Activated T-cell treated with anti-CD3 and anti-CD28 coated beads, Interleukin-2, amount 50 U/mL, for 24 hours (primary cell): Measurements from ENCODE around the gene TMEM217.

ENCODE experiments used
- DNase-seq: peaks from one replicate; pipeline ENCODE4 v3.0.0-alpha.2; 2020
- H3K27ac Mint-ChIP-seq: 2 replicates; pipeline ENCODE4 v1.8.0; 2020; ENCODE audit warnings: mild to moderate bottlenecking, mixed read lengths
- H3K27me3 Mint-ChIP-seq: 2 replicates; pipeline ENCODE4 v1.8.0; 2020; ENCODE audit warnings: mixed read lengths
- H3K36me3 Mint-ChIP-seq: 2 replicates; pipeline ENCODE4 v1.8.0; 2020; ENCODE audit warnings: low read depth, mixed read lengths
- H3K4me1 Mint-ChIP-seq: 2 replicates; pipeline ENCODE4 v1.8.0; 2020; ENCODE audit warnings: low read depth, mixed read lengths
- H3K4me3 Mint-ChIP-seq: 2 replicates; pipeline ENCODE4 v1.8.0; 2020; ENCODE audit warnings: mild to moderate bottlenecking, moderate library complexity, mixed read lengths
- H3K9me3 Mint-ChIP-seq: 2 replicates; pipeline ENCODE4 v1.8.0; 2020; ENCODE audit warnings: mixed read lengths

The TMEM217 gene

GRCh38 chr6:37287519-37288157 is 29.7 kb upstream of the TMEM217 start:
- H3K27ac Mint-ChIP-seq, result no peak overlapping the region
- peaks cover 87% of the 10 kb centered on the region for H3K36me3 Mint-ChIP-seq
- no peaks in the 10 kb centered on the region for H3K9me3 Mint-ChIP-seq
- H3K4me1 Mint-ChIP-seq, result peaks cover 30% of the 10 kb centered on the region
- DNase-seq, result no peak
- no peaks in the 10 kb centered on the region for H3K27me3 Mint-ChIP-seq
- no peak overlapping the region for H3K4me3 Mint-ChIP-seq

GRCh38 chr6:37285861-37286311 is 27.9 kb upstream of the TMEM217 start:
- no peaks in the 10 kb centered on the region for H3K9me3 Mint-ChIP-seq
- peak overlapping the region; percentile 73 for H3K27ac Mint-ChIP-seq
- no peak overlapping the region for H3K4me3 Mint-ChIP-seq
- H3K36me3 Mint-ChIP-seq, result peaks cover 87% of the 10 kb centered on the region
- DNase-seq, result no peak
- H3K4me1 Mint-ChIP-seq, result peaks cover 30% of the 10 kb centered on the region
- no peaks in the 10 kb centered on the region for H3K27me3 Mint-ChIP-seq

- Mint-ChIP-seq H3K36me3 (peaks cover 90% of the 10 kb centered on the region), H3K4me1 (peaks cover 24% of the 10 kb centered on the region), H3K4me3 (no peak overlapping the region), H3K9me3 (no peaks in the 10 kb centered on the region), H3K27me3 (no peaks in the 10 kb centered on the region), H3K27ac (no peak overlapping the region)
- DNase-seq, result no peak
Observed at GRCh38 chr6:37284781-37285180, 26.8 kb upstream of the TMEM217 start.

GRCh38 chr6:37283671-37284151 is 25.8 kb upstream of the TMEM217 start:
- H3K9me3 Mint-ChIP-seq, result no peaks in the 10 kb centered on the region
- H3K4me1 Mint-ChIP-seq, result peaks cover 16% of the 10 kb centered on the region
- no peaks in the 10 kb centered on the region for H3K27me3 Mint-ChIP-seq
- H3K4me3 Mint-ChIP-seq, result no peak overlapping the region
- H3K27ac Mint-ChIP-seq, result no peak overlapping the region
- no peak for DNase-seq
- H3K36me3 Mint-ChIP-seq, result peaks cover 91% of the 10 kb centered on the region

- H3K4me3 Mint-ChIP-seq, result no peak overlapping the region
Observed at GRCh38 chr6:37283268-37283667, 25.3 kb upstream of the TMEM217 start.

GRCh38 chr6:37282371-37282770 is 24.4 kb upstream of the TMEM217 start:
- peaks cover 10% of the 10 kb centered on the region for H3K4me1 Mint-ChIP-seq

More at GRCh38 chr6:37283268-37283667, 25.3 kb upstream of the TMEM217 start:
- no peaks in the 10 kb centered on the region for H3K27me3 Mint-ChIP-seq
- no peak overlapping the region for H3K27ac Mint-ChIP-seq
- H3K9me3 Mint-ChIP-seq, result no peaks in the 10 kb centered on the region
- H3K4me1 Mint-ChIP-seq, result peaks cover 16% of the 10 kb centered on the region
- H3K36me3 Mint-ChIP-seq, result peaks cover 91% of the 10 kb centered on the region
- DNase-seq, result no peak

GRCh38 chr6:37280162-37280887 is 22.4 kb upstream of the TMEM217 start:
- H3K9me3 Mint-ChIP-seq, result no peaks in the 10 kb centered on the region
- no peak for DNase-seq
- H3K36me3 Mint-ChIP-seq, result peaks cover 74% of the 10 kb centered on the region
- peaks cover 18% of the 10 kb centered on the region for H3K4me1 Mint-ChIP-seq
- no peak overlapping the region for H3K4me3 Mint-ChIP-seq
- H3K27me3 Mint-ChIP-seq, result no peaks in the 10 kb centered on the region
- no peak overlapping the region for H3K27ac Mint-ChIP-seq

More at GRCh38 chr6:37282371-37282770, 24.4 kb upstream of the TMEM217 start:
- no peaks in the 10 kb centered on the region for H3K9me3 Mint-ChIP-seq
- H3K36me3 Mint-ChIP-seq, result peaks cover 86% of the 10 kb centered on the region
- no peak overlapping the region for H3K4me3 Mint-ChIP-seq
- DNase-seq, result no peak
- no peaks in the 10 kb centered on the region for H3K27me3 Mint-ChIP-seq
- H3K27ac Mint-ChIP-seq, result no peak overlapping the region

- Mint-ChIP-seq H3K4me3 (no peak overlapping the region), H3K4me1 (peaks cover 24% of the 10 kb centered on the region), H3K36me3 (peaks cover 73% of the 10 kb centered on the region), H3K27me3 (no peaks in the 10 kb centered on the region), H3K27ac (no peak overlapping the region), H3K9me3 (no peaks in the 10 kb centered on the region)
- no peak for DNase-seq
Observed at GRCh38 chr6:37279366-37280134, 21.6 kb upstream of the TMEM217 start.

DNA sequence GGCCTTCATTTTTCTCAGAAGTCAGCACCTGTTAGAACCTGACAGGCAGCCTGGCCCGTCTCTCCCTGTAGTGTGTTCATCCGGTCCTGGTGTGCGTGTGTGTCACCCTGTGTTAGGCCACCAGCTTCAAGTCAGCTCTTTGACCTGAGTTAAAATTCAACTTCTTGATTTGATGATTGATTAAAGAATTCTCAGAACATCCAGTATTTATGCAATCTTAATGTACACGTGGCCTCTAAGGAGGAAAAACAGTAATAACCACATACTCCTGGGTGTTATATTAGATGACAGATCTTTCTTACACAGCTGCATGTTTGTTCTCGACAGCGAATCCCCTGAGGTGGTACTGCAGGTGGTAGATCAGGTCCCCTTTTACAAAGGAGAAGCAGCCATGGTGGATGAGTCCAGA is 19.1 kb upstream of the TMEM217 start:
- H3K27ac Mint-ChIP-seq, result no peak overlapping the region
- no peaks in the 10 kb centered on the region for H3K27me3 Mint-ChIP-seq
- no peaks in the 10 kb centered on the region for H3K9me3 Mint-ChIP-seq
- H3K36me3 Mint-ChIP-seq, result peaks cover 71% of the 10 kb centered on the region
- H3K4me3 Mint-ChIP-seq, result no peak overlapping the region
- DNase-seq, result no peak
- H3K4me1 Mint-ChIP-seq, result peaks cover 47% of the 10 kb centered on the region

DNA sequence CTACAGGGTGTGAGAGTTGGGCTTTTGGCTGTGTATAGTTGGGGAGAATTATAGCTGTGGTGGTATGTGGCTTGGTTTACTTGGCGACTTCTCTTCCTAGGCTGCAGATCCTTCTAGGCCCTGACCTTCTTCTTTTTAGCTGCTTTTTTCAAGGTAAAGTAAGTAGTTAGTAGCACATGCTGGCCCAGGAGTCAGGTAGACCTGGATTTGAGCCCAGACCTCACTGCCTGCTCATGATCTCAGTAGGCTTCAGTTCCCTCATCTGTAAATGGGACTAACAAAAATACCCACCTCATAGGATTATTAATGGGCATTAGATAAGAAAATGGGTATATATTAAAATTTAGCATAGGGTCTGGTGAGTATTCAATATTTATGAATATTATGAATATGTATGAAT is 17.4 kb upstream of the TMEM217 start:
- no peak overlapping the region for H3K4me3 Mint-ChIP-seq
- no peaks in the 10 kb centered on the region for H3K27me3 Mint-ChIP-seq
- peaks cover 67% of the 10 kb centered on the region for H3K36me3 Mint-ChIP-seq
- no peak overlapping the region for H3K27ac Mint-ChIP-seq
- peaks cover 50% of the 10 kb centered on the region for H3K4me1 Mint-ChIP-seq
- no peaks in the 10 kb centered on the region for H3K9me3 Mint-ChIP-seq
- DNase-seq, result no peak

GRCh38 chr6:37273690-37274089 is 15.7 kb upstream of the TMEM217 start:
- Mint-ChIP-seq H3K36me3 (peaks cover 61% of the 10 kb centered on the region), H3K9me3 (no peaks in the 10 kb centered on the region), H3K4me1 (peaks cover 47% of the 10 kb centered on the region), H3K27ac (peak overlapping the region; percentile 58), H3K27me3 (no peaks in the 10 kb centered on the region), H3K4me3 (no peak overlapping the region)
- DNase-seq, result no peak

DNA sequence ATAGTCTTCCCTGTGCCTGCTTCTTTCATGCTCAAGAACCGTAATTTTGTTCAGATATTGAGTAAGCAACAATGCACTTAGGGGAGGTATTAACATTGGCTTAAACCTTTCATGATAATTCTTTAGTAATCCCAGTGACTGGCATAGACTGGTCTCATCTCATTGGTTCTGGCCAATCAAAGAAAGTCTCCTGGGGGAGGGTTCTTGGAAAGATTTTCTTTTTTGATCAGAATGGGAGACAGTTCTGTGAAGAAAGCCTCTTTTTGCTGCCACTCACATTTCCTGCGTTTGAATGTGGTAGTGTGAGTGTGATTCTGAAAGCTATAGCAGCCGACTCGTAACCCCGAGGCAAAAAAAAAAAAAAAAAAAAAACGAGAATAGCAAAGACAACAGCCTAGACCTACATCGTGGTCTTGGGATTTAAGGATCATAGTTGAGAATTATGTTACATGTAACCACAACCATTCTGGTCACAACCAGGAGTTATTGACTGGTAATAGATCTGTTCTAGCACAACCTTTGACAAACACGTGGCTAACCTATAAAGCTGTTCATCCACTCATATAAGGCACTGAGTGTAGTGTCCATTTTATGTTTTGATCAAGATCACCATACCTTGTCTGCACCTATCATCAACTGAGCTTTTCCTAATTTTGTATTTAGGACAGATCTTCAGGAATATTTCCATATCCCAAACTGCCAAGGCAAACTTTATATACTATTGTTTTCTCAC is 15.1 kb upstream of the TMEM217 start:
- Mint-ChIP-seq H3K9me3 (no peaks in the 10 kb centered on the region), H3K27me3 (no peaks in the 10 kb centered on the region), H3K27ac (peak overlapping the region; percentile 58), H3K4me3 (peak overlapping the region; percentile 26), H3K36me3 (peaks cover 63% of the 10 kb centered on the region), H3K4me1 (peaks cover 45% of the 10 kb centered on the region)
- DNase-seq, result no peak

GRCh38 chr6:37269105-37269504 is 11.2 kb upstream of the TMEM217 start:
- peaks cover 49% of the 10 kb centered on the region for H3K36me3 Mint-ChIP-seq
- no peak for DNase-seq
- no peak overlapping the region for H3K27ac Mint-ChIP-seq
- peaks cover 38% of the 10 kb centered on the region for H3K4me1 Mint-ChIP-seq
- no peak overlapping the region for H3K4me3 Mint-ChIP-seq
- no peaks in the 10 kb centered on the region for H3K9me3 Mint-ChIP-seq
- H3K27me3 Mint-ChIP-seq, result no peaks in the 10 kb centered on the region

DNA sequence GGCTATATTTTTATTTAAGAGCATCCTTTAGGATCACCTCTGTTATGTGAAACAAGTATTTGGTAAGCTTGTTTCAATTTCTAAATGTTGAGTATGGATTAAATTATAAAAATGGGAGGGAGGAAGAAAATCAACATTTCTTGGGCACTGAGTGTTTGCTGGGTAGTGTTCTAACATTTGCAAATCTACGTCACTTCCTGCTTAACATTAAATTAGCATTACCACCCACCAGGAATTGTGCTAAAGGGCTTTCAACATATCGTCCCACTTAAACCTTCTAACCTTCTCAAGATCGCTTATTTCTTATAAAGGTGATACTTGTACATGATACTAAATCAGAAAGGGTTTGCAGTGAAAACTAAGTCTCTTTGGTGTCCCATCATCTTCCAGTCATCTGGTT is 7.9 kb upstream of the TMEM217 start:
- no peaks in the 10 kb centered on the region for H3K27me3 Mint-ChIP-seq
- H3K9me3 Mint-ChIP-seq, result no peaks in the 10 kb centered on the region
- H3K4me3 Mint-ChIP-seq, result no peak overlapping the region
- peaks cover 40% of the 10 kb centered on the region for H3K36me3 Mint-ChIP-seq
- H3K27ac Mint-ChIP-seq, result no peak overlapping the region
- H3K4me1 Mint-ChIP-seq, result peaks cover 40% of the 10 kb centered on the region
- no peak for DNase-seq
